Hematopoietic multipotent progenitor cell treated with erythropoietin and hydrocortisone succinate and interleukin-3 and kit ligand, for 17 days (in vitro differentiated cells): Measurements from ENCODE around the gene DNER.
"Not testable (repeated sequence)": the region's sequence is repeated elsewhere in the genome, so short reads cannot be mapped to it uniquely, and the experiment has no call there.

Experiments
- DNase-seq: peaks from one replicate; pipeline ENCODE4 v3.0.0-alpha.2; 2015; ENCODE audit warnings: low spot score

Gene DNER

GRCh38 chr2:229715895-229716507 lies 1.6 kb upstream of the DNER start:
- no peak for DNase-seq

- DNase-seq: no peak
Measured at GRCh38 chr2:229714736-229715541, 584 bp upstream of the DNER start.

DNA sequence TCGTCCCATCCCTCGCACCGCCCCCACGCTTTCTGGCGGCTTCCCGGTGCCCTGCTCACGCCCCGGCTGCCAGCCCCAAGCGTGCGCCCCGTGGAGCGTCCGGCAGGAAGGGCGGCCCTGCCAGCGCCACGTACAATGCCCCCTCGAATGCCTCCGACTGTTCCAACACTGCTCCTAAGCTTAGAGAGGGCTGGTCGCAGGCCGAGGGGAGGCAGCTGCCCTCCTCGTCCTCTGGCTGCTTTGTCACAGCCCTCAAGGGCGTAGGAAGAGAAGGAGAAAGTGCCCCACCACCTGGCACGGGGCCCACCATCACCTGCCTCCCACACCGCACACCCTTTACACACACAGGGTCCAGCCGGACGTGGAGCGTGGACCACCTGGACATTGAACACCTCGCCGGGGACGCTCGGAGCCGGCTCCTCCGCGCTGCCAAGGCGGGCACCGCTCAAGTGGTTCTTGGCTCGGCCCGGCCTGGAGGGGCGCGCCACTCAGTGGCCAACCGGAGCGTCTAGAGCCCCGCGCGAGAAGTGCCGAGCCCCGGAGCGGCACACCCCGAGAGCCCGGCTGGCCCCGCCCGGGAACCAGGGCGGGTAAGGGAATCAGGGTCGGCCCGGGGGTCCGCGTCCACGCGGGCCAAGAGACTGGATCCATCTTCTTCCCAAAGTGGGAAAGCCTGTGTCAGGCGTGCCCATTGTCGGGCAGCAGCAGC lies 830 bp downstream of the DNER start:
- DNase-seq: no peak

- no peak for DNase-seq
Measured at GRCh38 chr2:229712136-229712535, 2.2 kb downstream of the DNER start.

- no peak for DNase-seq
Measured at GRCh38 chr2:229708335-229708734, 6.0 kb downstream of the DNER start.

DNA sequence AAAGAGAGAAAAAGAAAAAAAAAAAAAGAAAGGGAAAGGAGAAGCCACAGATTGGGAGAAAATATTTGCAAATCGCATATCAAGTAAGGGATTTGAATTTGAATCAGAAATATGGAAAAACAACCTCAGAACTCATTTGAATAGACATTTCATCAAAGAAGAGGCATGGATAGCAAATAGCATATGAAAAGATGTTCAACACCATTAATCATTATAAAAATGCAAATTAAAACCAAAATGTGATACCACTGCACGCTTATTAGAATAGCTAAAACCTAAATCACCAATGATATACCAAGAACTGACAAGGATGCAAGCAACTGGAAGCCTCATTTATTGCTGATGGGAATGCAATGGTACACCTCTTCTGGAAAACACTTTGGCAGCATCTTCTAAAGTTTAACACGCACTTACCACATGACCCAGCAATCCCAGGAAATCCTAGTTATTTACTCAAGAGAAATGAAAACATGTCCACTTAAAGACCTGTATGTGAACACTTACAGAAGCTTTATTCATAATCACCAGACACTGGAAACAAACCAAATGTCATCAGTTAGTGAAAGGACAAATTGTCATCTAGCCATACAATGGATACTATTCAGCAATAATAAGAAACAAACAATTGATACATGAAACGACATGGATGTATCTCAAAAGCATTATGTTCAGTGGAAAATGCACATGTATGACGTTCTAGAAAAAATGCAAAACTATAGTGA lies 10.3 kb downstream of the DNER start:
- DNase-seq: no peak

- DNase-seq: no peak
Measured at GRCh38 chr2:229701716-229702115, 12.6 kb downstream of the DNER start.

GRCh38 chr2:229701062-229701461 lies 13.3 kb downstream of the DNER start:
- no peak for DNase-seq

DNA sequence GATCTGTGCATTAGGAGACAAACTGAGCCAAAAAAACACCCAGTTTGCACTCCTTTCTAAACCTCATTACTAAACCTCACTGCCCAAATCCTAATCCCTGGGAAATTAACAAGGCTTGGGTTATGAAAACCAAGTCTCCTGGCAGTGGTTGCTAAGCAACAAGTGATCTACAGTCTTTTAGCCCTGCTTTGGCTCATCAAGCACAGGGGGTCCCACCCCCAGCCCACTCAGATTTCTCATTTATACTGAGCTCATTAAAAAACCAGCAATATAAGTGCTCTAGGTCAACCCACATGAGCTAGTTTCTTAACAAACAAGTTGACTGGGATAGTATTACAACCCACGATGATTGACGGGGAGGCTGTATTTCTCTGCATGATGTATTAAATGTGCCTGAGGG lies 18.4 kb downstream of the DNER start:
- DNase-seq: no peak

DNA sequence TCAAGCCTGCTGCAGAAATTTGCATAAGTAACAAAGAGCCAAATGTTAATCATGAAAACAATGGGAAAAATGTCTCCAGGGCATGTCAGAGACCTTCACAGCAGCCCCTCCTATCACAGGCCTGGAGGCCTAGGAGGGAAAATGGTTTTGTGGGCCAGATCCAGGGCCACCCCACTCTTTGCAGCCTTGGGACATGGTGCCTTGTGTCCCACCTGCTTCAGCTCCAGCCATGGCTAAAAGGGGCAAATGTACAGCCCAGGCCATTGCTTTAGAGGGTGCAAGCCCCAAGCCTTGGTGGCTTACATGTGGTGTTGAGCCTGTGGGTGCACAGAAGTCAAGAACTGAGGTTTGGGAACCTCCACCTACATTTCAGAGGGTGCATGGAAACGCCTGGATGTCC lies 20.5 kb downstream of the DNER start:
- DNase-seq: not testable (repeated sequence)

DNA sequence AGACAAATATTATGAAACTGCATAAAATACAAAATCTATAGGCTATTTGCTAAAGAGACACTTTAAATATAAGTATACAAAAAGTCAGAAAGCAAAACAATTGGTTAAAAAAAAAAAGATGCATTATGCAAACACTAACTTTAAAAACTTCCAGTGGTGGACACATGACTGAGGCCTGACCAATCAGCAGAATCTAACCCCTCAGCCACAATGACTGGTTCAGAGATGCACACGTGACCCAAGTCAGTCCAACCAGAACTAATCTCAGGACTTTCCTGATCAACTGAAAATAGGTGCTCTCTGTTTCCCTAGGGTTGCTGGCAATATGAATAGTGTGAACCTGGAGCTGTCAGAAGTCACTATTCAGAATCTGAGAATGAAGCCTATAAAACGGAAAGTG lies 22.7 kb downstream of the DNER start:
- no peak for DNase-seq

DNA sequence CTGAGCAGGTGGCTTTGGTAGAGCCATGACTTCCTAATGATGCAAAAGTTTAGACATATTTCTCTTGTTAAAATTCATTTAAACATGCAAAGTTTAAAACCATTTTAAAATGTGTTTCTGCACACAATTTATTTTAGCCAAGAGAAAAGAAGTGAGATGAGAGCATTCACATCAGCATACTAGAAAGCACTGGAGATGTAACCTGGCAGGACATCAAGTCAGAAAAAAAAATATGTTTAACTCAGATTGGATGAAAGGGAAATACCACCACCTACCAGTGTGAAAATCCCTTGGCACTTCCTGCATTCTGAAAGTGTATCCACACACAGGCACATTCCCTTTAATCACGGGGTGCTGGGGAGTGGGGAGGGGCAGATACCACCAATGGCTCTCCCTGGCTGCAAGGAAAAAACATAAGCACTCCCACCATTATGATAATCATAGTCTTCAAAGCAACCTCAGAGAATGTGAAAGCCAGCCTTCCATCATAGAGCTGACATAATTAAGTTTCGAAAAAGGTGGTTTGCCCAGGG lies 25.0 kb downstream of the DNER start:
- no peak for DNase-seq

DNA sequence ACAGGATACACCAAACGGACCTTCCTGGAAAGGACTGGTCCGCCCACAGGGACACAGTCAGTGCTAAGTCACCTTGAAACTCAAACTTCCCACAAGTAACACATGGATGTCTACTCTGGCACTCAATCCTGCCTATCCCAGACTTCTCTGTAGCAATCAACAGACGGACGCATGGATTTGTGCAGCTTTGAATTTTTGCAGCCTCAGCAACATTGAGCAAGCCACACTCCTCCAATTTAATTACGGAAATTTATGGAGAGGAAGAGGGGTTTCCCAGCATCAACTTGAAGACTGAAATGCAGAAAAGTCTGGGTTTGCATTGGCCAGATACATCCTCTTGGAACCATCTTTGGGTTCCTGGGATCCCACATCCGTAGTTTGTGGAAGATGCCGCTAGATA lies 26.2 kb downstream of the DNER start:
- DNase-seq: no peak

GRCh38 chr2:229686122-229686919 lies 28.0 kb downstream of the DNER start:
- DNase-seq: no peak

DNA sequence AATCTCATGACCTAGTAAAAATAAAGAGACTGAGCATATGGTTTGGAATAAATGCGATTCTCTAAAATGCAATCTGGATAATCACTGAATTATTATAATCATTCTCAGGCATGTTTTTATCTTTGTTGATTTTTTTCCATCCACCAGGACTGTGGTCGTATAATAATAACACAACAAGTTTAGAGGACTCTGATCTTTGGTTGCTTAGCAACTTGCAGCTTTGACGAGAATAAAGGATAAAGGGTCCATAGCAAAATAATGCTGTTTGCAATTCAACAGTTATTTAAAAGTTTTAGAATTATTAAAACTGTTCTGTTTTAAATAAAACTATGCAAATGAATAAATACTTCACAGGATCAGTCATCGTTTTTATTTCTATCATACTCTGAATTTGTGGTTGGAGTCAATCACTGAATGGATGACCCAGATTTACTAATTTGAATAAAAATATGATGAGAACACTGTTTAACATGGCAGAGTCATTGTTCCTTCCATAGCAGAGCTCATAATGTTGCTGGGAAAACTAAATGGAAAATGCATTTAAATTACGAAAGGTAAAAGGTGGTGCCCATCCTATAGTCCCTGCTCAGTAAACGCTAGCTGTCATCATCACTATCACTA lies 29.3 kb downstream of the DNER start:
- DNase-seq: no peak

GRCh38 chr2:229679393-229680125 lies 34.8 kb downstream of the DNER start:
- no peak for DNase-seq

DNA sequence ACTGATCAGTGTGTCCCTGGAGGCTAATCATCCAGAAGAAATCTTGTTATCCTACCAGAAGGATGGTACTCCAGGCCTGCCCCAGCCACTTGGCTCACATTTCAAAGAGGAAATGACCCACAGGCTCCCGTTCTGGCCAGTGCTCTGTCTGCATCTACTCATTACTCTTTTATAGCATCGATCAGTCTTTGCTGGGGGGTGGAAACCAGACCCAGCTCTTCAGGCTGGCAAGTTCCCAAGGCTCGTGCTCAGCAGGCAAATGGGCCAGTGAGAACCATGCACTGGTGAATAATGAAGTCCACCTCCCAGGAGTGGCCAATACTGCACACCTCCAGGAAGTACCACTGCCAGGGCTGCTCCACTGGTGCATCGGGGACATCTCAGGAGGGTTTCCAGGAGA lies 38.8 kb downstream of the DNER start:
- DNase-seq: no peak

GRCh38 chr2:229674830-229675530 lies 39.4 kb downstream of the DNER start:
- DNase-seq: no peak

- DNase-seq: no peak
Measured at GRCh38 chr2:229673676-229674075, 40.7 kb downstream of the DNER start.

GRCh38 chr2:229672021-229672420 lies 42.3 kb downstream of the DNER start:
- no peak for DNase-seq
